HG02970 (cell line): ENCODE measurements around the gene NFU1.

Experiments used
- ATAC-seq: cut with Tn5 transposase; IDR thresholded peaks from one replicate; pipeline ENCODE4 v1.9.1; 2021; ENCODE audit warnings: mild to moderate bottlenecking, moderate library complexity, moderate number of reproducible peaks; ENCODE audit not compliant: unreplicated experiment, low FRiP score

NFU1 gene

GRCh38 chr2:69436938-69437750 lies at the start of gene NFU1:
Gene NFU1, minus strand, starts transcription at chr2:69437435. Its CDS starts 13 bp downstream, at chr2:69437422.
- ATAC-seq: peak; percentile 96

- ATAC-seq: no peak
These were observed 46.5 kb upstream of the NFU1 start for GRCh38 chr2:69483696-69484095.

GRCh38 chr2:69483024-69483423 lies 45.8 kb upstream of the NFU1 start:
- ATAC-seq: no peak

GRCh38 chr2:69482471-69482870 lies 45.2 kb upstream of the NFU1 start:
- no peak for ATAC-seq

- no peak for ATAC-seq
These were observed 44.2 kb upstream of the NFU1 start for GRCh38 chr2:69481421-69481820.

- ATAC-seq: no peak
These were observed 40.4 kb upstream of the NFU1 start for GRCh38 chr2:69477627-69478026.

GRCh38 chr2:69474688-69475087 lies 37.5 kb upstream of the NFU1 start:
- ATAC-seq: no peak

- no peak for ATAC-seq
These were observed 34.6 kb upstream of the NFU1 start for GRCh38 chr2:69471793-69472192.

- no peak for ATAC-seq
These were observed 33.7 kb upstream of the NFU1 start for GRCh38 chr2:69470911-69471310.

- no peak for ATAC-seq
These were observed 32.5 kb upstream of the NFU1 start for GRCh38 chr2:69469784-69470183.

GRCh38 chr2:69469375-69469774 lies 32.1 kb upstream of the NFU1 start:
- no peak for ATAC-seq

GRCh38 chr2:69466728-69467127 lies 29.5 kb upstream of the NFU1 start:
- ATAC-seq: no peak

- no peak for ATAC-seq
These were observed 28.6 kb upstream of the NFU1 start for GRCh38 chr2:69465513-69466456.

GRCh38 chr2:69464575-69464974 lies 27.3 kb upstream of the NFU1 start:
- no peak for ATAC-seq

- ATAC-seq: no peak
These were observed 25.5 kb upstream of the NFU1 start for GRCh38 chr2:69462780-69463179.

GRCh38 chr2:69461404-69461803 lies 24.2 kb upstream of the NFU1 start:
- no peak for ATAC-seq

GRCh38 chr2:69459936-69460335 lies 22.7 kb upstream of the NFU1 start:
- ATAC-seq: no peak

- ATAC-seq: no peak
These were observed 19.8 kb upstream of the NFU1 start for GRCh38 chr2:69456950-69457445.

- no peak for ATAC-seq
These were observed 18.9 kb upstream of the NFU1 start for GRCh38 chr2:69456154-69456553.

- ATAC-seq: no peak
These were observed 17.7 kb upstream of the NFU1 start for GRCh38 chr2:69454976-69455375.

- no peak for ATAC-seq
These were observed 16.4 kb upstream of the NFU1 start for GRCh38 chr2:69453475-69454129.
